Measurements from ENCODE around the gene C1orf53.

DNA sequence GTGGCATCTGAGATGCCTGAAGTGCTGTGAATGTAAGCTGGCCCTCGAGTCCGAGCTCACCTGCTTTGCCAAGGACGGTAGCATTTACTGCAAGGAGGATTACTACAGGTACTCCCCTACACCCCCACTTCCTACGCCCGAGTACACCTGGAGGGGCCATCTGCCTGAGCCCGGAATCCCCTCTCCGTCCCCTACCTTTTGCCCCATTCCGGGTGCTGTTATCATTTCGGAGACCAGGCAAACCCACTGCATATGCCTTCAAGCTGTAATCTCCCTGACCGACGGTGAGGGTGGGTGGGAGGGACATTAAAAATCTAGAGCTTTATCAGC lies 17.6 kb downstream of the C1orf53 start:
- TF ChIP-seq, protein P1, sequence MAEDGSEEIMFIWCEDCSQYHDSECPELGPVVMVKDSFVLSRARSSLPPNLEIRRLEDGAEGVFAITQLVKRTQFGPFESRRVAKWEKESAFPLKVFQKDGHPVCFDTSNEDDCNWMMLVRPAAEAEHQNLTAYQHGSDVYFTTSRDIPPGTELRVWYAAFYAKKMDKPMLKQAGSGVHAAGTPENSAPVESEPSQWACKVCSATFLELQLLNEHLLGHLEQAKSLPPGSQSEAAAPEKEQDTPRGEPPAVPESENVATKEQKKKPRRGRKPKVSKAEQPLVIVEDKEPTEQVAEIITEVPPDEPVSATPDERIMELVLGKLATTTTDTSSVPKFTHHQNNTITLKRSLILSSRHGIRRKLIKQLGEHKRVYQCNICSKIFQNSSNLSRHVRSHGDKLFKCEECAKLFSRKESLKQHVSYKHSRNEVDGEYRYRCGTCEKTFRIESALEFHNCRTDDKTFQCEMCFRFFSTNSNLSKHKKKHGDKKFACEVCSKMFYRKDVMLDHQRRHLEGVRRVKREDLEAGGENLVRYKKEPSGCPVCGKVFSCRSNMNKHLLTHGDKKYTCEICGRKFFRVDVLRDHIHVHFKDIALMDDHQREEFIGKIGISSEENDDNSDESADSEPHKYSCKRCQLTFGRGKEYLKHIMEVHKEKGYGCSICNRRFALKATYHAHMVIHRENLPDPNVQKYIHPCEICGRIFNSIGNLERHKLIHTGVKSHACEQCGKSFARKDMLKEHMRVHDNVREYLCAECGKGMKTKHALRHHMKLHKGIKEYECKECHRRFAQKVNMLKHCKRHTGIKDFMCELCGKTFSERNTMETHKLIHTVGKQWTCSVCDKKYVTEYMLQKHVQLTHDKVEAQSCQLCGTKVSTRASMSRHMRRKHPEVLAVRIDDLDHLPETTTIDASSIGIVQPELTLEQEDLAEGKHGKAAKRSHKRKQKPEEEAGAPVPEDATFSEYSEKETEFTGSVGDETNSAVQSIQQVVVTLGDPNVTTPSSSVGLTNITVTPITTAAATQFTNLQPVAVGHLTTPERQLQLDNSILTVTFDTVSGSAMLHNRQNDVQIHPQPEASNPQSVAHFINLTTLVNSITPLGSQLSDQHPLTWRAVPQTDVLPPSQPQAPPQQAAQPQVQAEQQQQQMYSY (CRISPR knock-in tag; IDR thresholded peaks at IDR 0.05): no peak
- TF ChIP-seq, protein P2, sequence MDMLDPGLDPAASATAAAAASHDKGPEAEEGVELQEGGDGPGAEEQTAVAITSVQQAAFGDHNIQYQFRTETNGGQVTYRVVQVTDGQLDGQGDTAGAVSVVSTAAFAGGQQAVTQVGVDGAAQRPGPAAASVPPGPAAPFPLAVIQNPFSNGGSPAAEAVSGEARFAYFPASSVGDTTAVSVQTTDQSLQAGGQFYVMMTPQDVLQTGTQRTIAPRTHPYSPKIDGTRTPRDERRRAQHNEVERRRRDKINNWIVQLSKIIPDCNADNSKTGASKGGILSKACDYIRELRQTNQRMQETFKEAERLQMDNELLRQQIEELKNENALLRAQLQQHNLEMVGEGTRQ (CRISPR knock-in tag; IDR thresholded peaks at IDR 0.05): no peak

All from WTC11 (cell line).